Muscle layer of duodenum (tissue), 2 donors: ENCODE results near the gene GLP1R.

Source experiments
- H3K27ac ChIP-seq: one replicate; pipeline ENCODE4 v1.7.0; 2013; ENCODE audit warnings: mild to moderate bottlenecking, low read length
- H3K27me3 ChIP-seq: one replicate; pipeline ENCODE4 v1.7.0; 2013; ENCODE audit warnings: low read depth, mild to moderate bottlenecking, control low read depth, low read length
- H3K36me3 ChIP-seq, 2 donors: one replicate each; pipeline ENCODE4 v1.7.0; 2013; ENCODE audit warnings: low read length in 2 of 2, control low read depth in 1 of 2, mild to moderate bottlenecking in 1 of 2; ENCODE audit not compliant: insufficient read depth in 2 of 2, control insufficient read depth in 1 of 2
- H3K4me1 ChIP-seq, 2 donors: one replicate each; pipeline ENCODE4 v1.7.0; 2013; ENCODE audit warnings: low read length in 2 of 2, mild to moderate bottlenecking in 2 of 2, control low read depth in 1 of 2, moderate library complexity in 1 of 2; ENCODE audit not compliant: insufficient read depth in 2 of 2, control insufficient read depth in 1 of 2
- H3K4me3 ChIP-seq, 2 donors: one replicate each; pipeline ENCODE4 v1.7.0; 2013; ENCODE audit warnings: low read length in 2 of 2, low read depth in 1 of 2, mild to moderate bottlenecking in 1 of 2
- H3K9me3 ChIP-seq, 2 donors: one replicate each; pipeline ENCODE4 v1.7.0; 2013; ENCODE audit warnings: low read length in 2 of 2, control low read depth in 1 of 2, mild to moderate bottlenecking in 1 of 2; ENCODE audit not compliant: control insufficient read depth in 1 of 2
- donor health status: healthy.

Gene GLP1R

GRCh38 chr6:39020136-39020535 lies 28.4 kb upstream of the GLP1R start:
- Histone ChIP-seq H3K36me3 (no peaks in the 10 kb centered on the region), H3K4me3 (no peak overlapping the region), H3K9me3 (no peaks in the 10 kb centered on the region), H3K27me3 (no peaks in the 10 kb centered on the region), H3K27ac (no peak overlapping the region), H3K4me1 (no peaks in the 10 kb centered on the region)

DNA sequence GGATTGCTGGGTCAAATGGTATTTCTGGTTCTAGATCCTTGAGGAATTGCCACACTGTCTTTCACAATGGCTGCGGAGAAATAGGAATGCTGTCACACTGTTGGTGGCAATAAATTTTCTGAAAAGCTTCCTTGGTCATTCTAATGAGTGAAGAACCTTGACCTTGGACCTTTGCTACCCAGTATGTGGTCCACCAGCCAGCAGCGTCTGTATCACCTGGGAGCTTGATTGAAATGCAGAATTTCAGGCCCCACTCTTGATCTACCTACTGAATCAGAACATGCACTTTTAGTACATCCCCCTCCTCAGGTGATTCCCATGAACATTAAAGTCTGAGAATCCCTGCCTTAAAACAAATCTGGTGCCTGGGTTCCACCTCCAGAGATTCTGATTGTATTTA lies 27.5 kb upstream of the GLP1R start:
- H3K4me1 ChIP-seq: no peaks in the 10 kb centered on the region
- H3K27me3 ChIP-seq: no peaks in the 10 kb centered on the region
- no peak overlapping the region for H3K4me3 ChIP-seq
- no peak overlapping the region for H3K27ac ChIP-seq
- H3K36me3 ChIP-seq: no peaks in the 10 kb centered on the region
- H3K9me3 ChIP-seq: no peaks in the 10 kb centered on the region

GRCh38 chr6:39021779-39022178 lies 26.8 kb upstream of the GLP1R start:
- no peaks in the 10 kb centered on the region for H3K4me1 ChIP-seq
- no peak overlapping the region for H3K4me3 ChIP-seq
- no peaks in the 10 kb centered on the region for H3K9me3 ChIP-seq
- no peaks in the 10 kb centered on the region for H3K36me3 ChIP-seq
- no peak overlapping the region for H3K27ac ChIP-seq
- no peaks in the 10 kb centered on the region for H3K27me3 ChIP-seq

GRCh38 chr6:39026175-39026574 lies 22.4 kb upstream of the GLP1R start:
- no peaks in the 10 kb centered on the region for H3K4me1 ChIP-seq
- no peaks in the 10 kb centered on the region for H3K9me3 ChIP-seq
- no peaks in the 10 kb centered on the region for H3K27me3 ChIP-seq
- H3K4me3 ChIP-seq: no peak overlapping the region
- H3K27ac ChIP-seq: no peak overlapping the region
- H3K36me3 ChIP-seq: no peaks in the 10 kb centered on the region

GRCh38 chr6:39029156-39030011 lies 19.2 kb upstream of the GLP1R start:
- H3K27ac ChIP-seq: no peak overlapping the region
- no peaks in the 10 kb centered on the region for H3K4me1 ChIP-seq
- H3K36me3 ChIP-seq: no peaks in the 10 kb centered on the region
- no peaks in the 10 kb centered on the region for H3K27me3 ChIP-seq
- H3K9me3 ChIP-seq: no peaks in the 10 kb centered on the region
- H3K4me3 ChIP-seq: no peak overlapping the region

GRCh38 chr6:39035681-39036080 lies 12.9 kb upstream of the GLP1R start:
- no peak overlapping the region for H3K27ac ChIP-seq
- H3K4me3 ChIP-seq: no peak overlapping the region
- H3K27me3 ChIP-seq: no peaks in the 10 kb centered on the region
- no peaks in the 10 kb centered on the region for H3K4me1 ChIP-seq
- H3K9me3 ChIP-seq: no peaks in the 10 kb centered on the region
- H3K36me3 ChIP-seq: no peaks in the 10 kb centered on the region

DNA sequence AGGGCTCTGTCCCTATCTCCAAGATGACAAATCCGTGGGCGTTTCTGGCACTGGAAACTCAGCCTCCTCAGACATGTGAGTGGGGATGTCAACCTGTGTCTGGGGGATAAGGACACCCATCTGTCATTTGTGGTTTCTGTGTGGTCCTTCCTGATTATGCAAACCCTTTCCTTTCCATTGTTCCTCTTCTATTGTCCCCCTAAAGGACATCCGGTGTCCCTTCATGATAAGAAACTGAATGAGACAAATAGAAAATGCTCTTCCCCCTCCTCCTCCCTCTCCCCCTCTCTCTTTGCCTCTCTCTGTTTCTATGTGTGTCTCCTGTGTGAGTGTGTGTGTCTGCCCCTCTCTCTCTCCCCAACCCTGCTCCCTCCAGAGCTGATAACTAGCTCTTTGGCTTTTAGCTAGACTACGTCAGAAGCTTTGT lies 11.5 kb upstream of the GLP1R start:
- Histone ChIP-seq H3K9me3 (no peaks in the 10 kb centered on the region), H3K4me3 (no peak overlapping the region), H3K27me3 (no peaks in the 10 kb centered on the region), H3K27ac (no peak overlapping the region), H3K36me3 (no peaks in the 10 kb centered on the region), H3K4me1 (no peaks in the 10 kb centered on the region)

DNA sequence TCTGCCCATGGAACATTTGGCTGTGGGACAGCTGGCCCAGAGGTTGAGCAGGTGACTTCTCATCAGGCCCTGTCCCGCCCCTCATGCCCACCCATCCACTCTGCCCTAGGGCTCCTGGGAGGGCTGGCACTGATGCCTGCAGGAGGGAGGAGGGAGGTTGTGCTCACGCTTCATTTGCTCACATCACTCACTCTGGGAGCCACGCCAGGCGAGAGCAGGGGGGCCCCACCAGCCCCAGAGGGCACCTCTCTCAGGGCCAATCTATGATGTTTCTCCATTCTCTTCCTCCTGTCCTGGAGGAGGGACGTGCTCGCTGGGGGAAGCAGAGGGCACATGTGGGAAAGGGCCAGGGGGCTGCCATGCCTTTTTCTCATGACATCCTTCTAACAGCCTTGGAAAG lies 10.9 kb upstream of the GLP1R start:
- Histone ChIP-seq H3K9me3 (no peaks in the 10 kb centered on the region), H3K36me3 (no peaks in the 10 kb centered on the region), H3K4me3 (no peak overlapping the region), H3K4me1 (no peaks in the 10 kb centered on the region), H3K27ac (no peak overlapping the region), H3K27me3 (no peaks in the 10 kb centered on the region)

- Histone ChIP-seq H3K36me3 (no peaks in the 10 kb centered on the region), H3K27me3 (no peaks in the 10 kb centered on the region), H3K27ac (no peak overlapping the region), H3K9me3 (no peaks in the 10 kb centered on the region), H3K4me1 (no peaks in the 10 kb centered on the region), H3K4me3 (no peak overlapping the region)
Observed at GRCh38 chr6:39040080-39040673, 8.4 kb upstream of the GLP1R start.

DNA sequence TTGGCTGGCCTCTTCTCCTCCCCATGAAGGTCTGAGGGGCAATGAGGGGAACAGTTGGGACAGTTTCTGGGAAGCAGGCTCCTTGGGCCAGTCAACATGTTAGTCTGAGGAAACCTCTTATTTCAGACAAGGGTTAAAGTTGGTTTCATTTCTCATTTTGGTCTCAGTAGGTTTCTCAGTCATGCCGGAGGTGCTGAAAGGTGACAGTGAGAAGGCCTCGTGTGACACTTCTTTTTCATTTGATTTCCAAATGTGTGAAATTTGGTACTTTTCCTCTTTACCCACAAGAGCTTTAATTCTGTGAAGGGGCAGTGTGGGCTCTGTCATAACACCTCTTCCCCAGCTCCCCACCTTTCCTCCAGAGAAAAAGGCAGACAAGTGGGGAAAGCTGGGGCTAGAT lies 7.5 kb upstream of the GLP1R start:
- Histone ChIP-seq H3K27ac (no peak overlapping the region), H3K4me1 (no peaks in the 10 kb centered on the region), H3K36me3 (no peaks in the 10 kb centered on the region), H3K27me3 (no peaks in the 10 kb centered on the region), H3K9me3 (no peaks in the 10 kb centered on the region), H3K4me3 (no peak overlapping the region)

DNA sequence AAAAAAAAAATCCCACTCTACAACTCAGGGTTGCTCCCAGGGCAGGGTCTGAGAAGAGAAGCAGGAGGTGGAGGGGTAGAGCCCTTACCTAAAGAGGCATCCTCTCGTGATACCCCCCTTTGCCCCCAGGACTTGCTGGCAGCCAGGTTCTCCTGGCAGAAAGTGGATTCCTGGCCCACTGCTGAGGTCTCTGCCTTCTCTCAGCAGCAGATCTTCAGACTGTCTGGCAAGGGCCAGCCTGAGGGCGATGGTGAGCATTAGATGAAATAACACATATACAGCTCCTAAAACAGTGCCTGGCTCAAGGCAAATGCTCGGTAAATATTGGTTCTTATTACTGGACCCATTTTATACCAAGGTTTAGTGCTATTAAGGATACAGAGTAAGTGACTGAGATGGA lies 4.8 kb upstream of the GLP1R start:
- no peaks in the 10 kb centered on the region for H3K9me3 ChIP-seq
- no peak overlapping the region for H3K4me3 ChIP-seq
- H3K27me3 ChIP-seq: peaks cover 14% of the 10 kb centered on the region
- H3K27ac ChIP-seq: no peak overlapping the region
- H3K4me1 ChIP-seq: peaks cover 0 to 2% of the 10 kb centered on the region in 2 donors
- H3K36me3 ChIP-seq: no peaks in the 10 kb centered on the region

- H3K27ac ChIP-seq: no peak overlapping the region
- H3K4me1 ChIP-seq: peaks cover 0 to 6% of the 10 kb centered on the region in 2 donors
- H3K9me3 ChIP-seq: no peaks in the 10 kb centered on the region
- H3K36me3 ChIP-seq: no peaks in the 10 kb centered on the region
- peaks cover 18% of the 10 kb centered on the region for H3K27me3 ChIP-seq
- H3K4me3 ChIP-seq: no peak overlapping the region
Observed at GRCh38 chr6:39044181-39044580, 4.4 kb upstream of the GLP1R start.
